HuH-7.5 (cell line): Measurements from ENCODE around the gene SYT14.

Source experiments
- DNase-seq: peaks from one replicate; pipeline ENCODE4 v3.0.0; 2011; ENCODE audit warnings: low spot score

SYT14 gene

GRCh38 chr1:210207597-210208450, 269.8 kb downstream of the SYT14 start:
- no peak for DNase-seq

- no peak for DNase-seq
Measured at GRCh38 chr1:210213335-210213734, 275.3 kb downstream of the SYT14 start.

- no peak for DNase-seq
Measured at GRCh38 chr1:210214573-210215409, 276.8 kb downstream of the SYT14 start.

- no peak for DNase-seq
Measured at GRCh38 chr1:210217482-210217881, 279.5 kb downstream of the SYT14 start.

GRCh38 chr1:210218047-210218446, 280.0 kb downstream of the SYT14 start:
- DNase-seq, result no peak
